ENCODE data around the gene RNF115. TPM values are rescaled to one million over a fixed set of nuclear protein-coding genes. Genes with fewer than 3 reads are reported as not detected.
"Not testable (repeated sequence)": the region's sequence is repeated elsewhere in the genome, so short reads cannot be mapped to it uniquely, and the experiment has no call there.

The RNF115 gene
- total RNA-seq, 2 experiments from 2014 or later: 15.1 to 15.5 TPM

- Mint-ChIP-seq H3K27ac (no peak overlapping the region), H3K36me3 (ENCODE audit: low read depth) (peaks cover 21% of the 10 kb centered on the region)
Observed at GRCh38 chr1:145849356-145850160, 25.7 kb upstream of the RNF115 start.

GRCh38 chr1:145847827-145848226, 23.9 kb upstream of the RNF115 start:
- POLR2A ChIA-PET: interaction anchor here (0.9 to 1.5 kb wide), 2 partner anchors 11 to 80 kb away, joined by 3 to 10 read pairs; partner anchors contain the start of genes PIAS3 and RBM8A
- peaks cover 15% of the 10 kb centered on the region for H3K36me3 Mint-ChIP-seq (ENCODE audit: low read depth)
- CTCF ChIA-PET: interaction anchor here (0.7 to 11.7 kb wide), 17 partner anchors 13 to 188 kb away, joined by 3 to 271 read pairs (median 46); partner anchors contain the start of genes ANKRD34A, ANKRD35, ITGA10 and PIAS3
- H3K9me3 Mint-ChIP-seq (ENCODE audit: insufficient read depth): no peaks in the 10 kb centered on the region
- H3K4me3 Mint-ChIP-seq: no peak overlapping the region
- no peak overlapping the region for H3K27ac Mint-ChIP-seq
- DNase-seq (no peak), ATAC-seq (no peak)
- peaks cover 7% of the 10 kb centered on the region for H3K4me1 Mint-ChIP-seq (ENCODE audit: low read depth)
- no peaks in the 10 kb centered on the region for H3K27me3 Mint-ChIP-seq (ENCODE audit: low read depth)

More at GRCh38 chr1:145849356-145850160, 25.7 kb upstream of the RNF115 start:
- Mint-ChIP-seq H3K4me1 (ENCODE audit: low read depth) (peaks cover 7% of the 10 kb centered on the region), H3K27me3 (ENCODE audit: low read depth) (no peaks in the 10 kb centered on the region), H3K9me3 (ENCODE audit: insufficient read depth) (no peaks in the 10 kb centered on the region), H3K4me3 (no peak overlapping the region)
- CTCF ChIA-PET: interaction anchor here (0.9 to 11.7 kb wide), 10 partner anchors 11 to 168 kb away, joined by 3 to 271 read pairs (median 6); partner anchors contain the start of genes ANKRD34A, ANKRD35, PIAS3 and POLR3C
- POLR2A ChIA-PET: interaction anchor here (0.7 kb wide), 1 partner anchor 9 kb away, joined by 3 read pairs; no protein-coding TSS in a partner anchor
- DNase-seq: no peak
- ATAC-seq: no peak

DNA sequence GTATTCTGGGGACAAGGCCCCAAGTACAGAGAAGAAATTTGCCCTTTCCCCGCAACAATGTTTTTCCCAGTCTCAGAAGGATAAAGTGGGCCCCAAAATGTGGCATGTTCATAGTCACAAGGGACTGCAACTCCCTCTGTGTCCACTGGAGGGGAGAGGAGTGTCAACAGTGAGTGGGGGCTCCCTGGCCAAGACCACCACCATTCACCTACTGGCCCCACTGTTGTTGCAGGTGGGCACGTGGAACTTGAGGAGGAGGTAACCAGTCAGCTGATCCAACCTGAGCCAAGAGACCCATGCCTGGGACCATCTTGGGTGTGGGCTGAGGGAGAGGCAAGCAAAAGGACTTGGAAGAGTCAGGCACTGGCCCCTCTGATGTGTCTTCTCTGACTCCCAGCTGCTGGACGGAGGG, 22.3 kb upstream of the RNF115 start:
- peak overlapping the region; percentile 72 for H3K27ac Mint-ChIP-seq
- H3K4me3 Mint-ChIP-seq: no peak overlapping the region
- CTCF ChIA-PET: interaction anchor here (0.6 to 11.7 kb wide), 34 partner anchors 14 to 190 kb away, joined by 3 to 271 read pairs (median 16); partner anchors contain the start of genes ANKRD34A, ANKRD35, HJV and ITGA10
- H3K36me3 Mint-ChIP-seq (ENCODE audit: low read depth): peaks cover 26% of the 10 kb centered on the region
- no peaks in the 10 kb centered on the region for H3K27me3 Mint-ChIP-seq (ENCODE audit: low read depth)
- peaks cover 7% of the 10 kb centered on the region for H3K4me1 Mint-ChIP-seq (ENCODE audit: low read depth)
- ATAC-seq (peak; percentile 48), DNase-seq (peak; percentile 57)
- no peaks in the 10 kb centered on the region for H3K9me3 Mint-ChIP-seq (ENCODE audit: insufficient read depth)
- POLR2A ChIA-PET: interaction anchor here (1.0 to 3.4 kb wide), 8 partner anchors 12 to 190 kb away, joined by 3 to 38 read pairs (median 6); partner anchors contain the start of genes ANKRD34A, ITGA10, PIAS3 and POLR3GL

- H3K27ac Mint-ChIP-seq: peak within 1 kb of the TSS; percentile 72
- ATAC-seq: peak; percentile 88
- peak; percentile 85 for DNase-seq
- no peaks in the 10 kb centered on the region for H3K9me3 Mint-ChIP-seq (ENCODE audit: insufficient read depth)
- H3K36me3 Mint-ChIP-seq (ENCODE audit: low read depth): peaks cover 27% of the 10 kb centered on the region
- H3K4me1 Mint-ChIP-seq (ENCODE audit: low read depth): peaks cover 7% of the 10 kb centered on the region
- ChIA-PET CTCF (interaction anchor here (0.6 to 11.7 kb wide), 60 partner anchors 14 to 200 kb away, joined by 3 to 271 read pairs (median 6); partner anchors contain the start of genes ANKRD34A, ANKRD35, HJV and ITGA10), POLR2A (interaction anchor here (0.7 to 3.4 kb wide), 13 partner anchors 11 to 190 kb away, joined by 3 to 38 read pairs (median 5); partner anchors contain the start of genes ANKRD34A, ITGA10, PEX11B and PIAS3)
- H3K4me3 Mint-ChIP-seq: no peak within 1 kb of the TSS
- H3K27me3 Mint-ChIP-seq (ENCODE audit: low read depth): no peaks in the 10 kb centered on the region
Observed at GRCh38 chr1:145845514-145846161, 21.7 kb upstream of the RNF115 start, which contains the start of gene NUDT17. Gene NUDT17, plus strand, starts transcription at chr1:145845630. Its CDS starts 11 bp downstream, at chr1:145845641.

GRCh38 chr1:145845144-145845513, 21.2 kb upstream of the RNF115 start:
- peaks cover 7% of the 10 kb centered on the region for H3K4me1 Mint-ChIP-seq (ENCODE audit: low read depth)
- peak; percentile 40 for ATAC-seq
- no peak overlapping the region for H3K27ac Mint-ChIP-seq
- DNase-seq: no peak
- ChIA-PET POLR2A (interaction anchor here (0.7 to 3.4 kb wide), 11 partner anchors 11 to 133 kb away, joined by 3 to 38 read pairs (median 5); partner anchors contain the start of genes ANKRD34A, ITGA10, PEX11B and PIAS3), CTCF (interaction anchor here (0.6 to 11.7 kb wide), 62 partner anchors 14 to 201 kb away, joined by 3 to 271 read pairs (median 6); partner anchors contain the start of genes ANKRD34A, ANKRD35, HJV and ITGA10)
- no peaks in the 10 kb centered on the region for H3K27me3 Mint-ChIP-seq (ENCODE audit: low read depth)
- H3K9me3 Mint-ChIP-seq (ENCODE audit: insufficient read depth): no peaks in the 10 kb centered on the region
- no peak overlapping the region for H3K4me3 Mint-ChIP-seq
- peaks cover 25% of the 10 kb centered on the region for H3K36me3 Mint-ChIP-seq (ENCODE audit: low read depth)

DNA sequence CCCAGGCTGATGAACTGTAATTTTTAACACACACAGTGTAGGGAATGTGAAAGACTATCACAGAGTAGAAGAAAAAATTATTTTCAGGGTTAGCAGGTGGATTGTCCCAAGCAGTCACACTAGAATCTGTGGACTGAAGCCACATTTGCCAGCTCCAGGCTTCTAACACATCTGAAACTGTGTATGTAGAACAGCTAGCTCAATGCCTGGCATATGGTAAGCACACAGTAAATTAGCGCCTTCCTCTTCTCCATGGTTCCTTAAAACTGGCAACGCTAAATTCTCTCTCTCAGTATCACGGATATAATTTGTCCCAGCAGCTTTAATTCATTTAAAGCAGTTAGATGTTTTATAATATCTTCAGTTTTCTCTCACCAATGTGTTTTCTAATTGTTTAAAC, 19.1 kb upstream of the RNF115 start:
- POLR2A ChIA-PET: interaction anchor here (1.0 kb wide), 1 partner anchor 17 kb away, joined by 4 read pairs; no protein-coding TSS in a partner anchor
- peaks cover 29% of the 10 kb centered on the region for H3K36me3 Mint-ChIP-seq (ENCODE audit: low read depth)
- CTCF ChIA-PET: interaction anchor here (1.3 to 11.7 kb wide), 5 partner anchors 12 to 173 kb away, joined by 4 to 271 read pairs (median 76); partner anchors contain the start of genes ANKRD34A, PIAS3, POLR3C and POLR3GL
- no peaks in the 10 kb centered on the region for H3K27me3 Mint-ChIP-seq (ENCODE audit: low read depth)
- H3K4me1 Mint-ChIP-seq (ENCODE audit: low read depth): peaks cover 7% of the 10 kb centered on the region
- ATAC-seq (no peak), DNase-seq (no peak)
- no peak overlapping the region for H3K27ac Mint-ChIP-seq
- H3K9me3 Mint-ChIP-seq (ENCODE audit: insufficient read depth): no peaks in the 10 kb centered on the region
- no peak overlapping the region for H3K4me3 Mint-ChIP-seq

GRCh38 chr1:145837656-145838055, 13.8 kb upstream of the RNF115 start:
- CTCF ChIA-PET: interaction anchor here (16.3 kb wide), 1 partner anchor 6 kb away, joined by 214 read pairs; the partner anchor contains the start of gene NUDT17
- no peak for ATAC-seq
- Mint-ChIP-seq H3K36me3 (ENCODE audit: low read depth) (peaks cover 58% of the 10 kb centered on the region), H3K27me3 (ENCODE audit: low read depth) (no peaks in the 10 kb centered on the region), H3K4me1 (ENCODE audit: low read depth) (no peaks in the 10 kb centered on the region), H3K9me3 (ENCODE audit: insufficient read depth) (no peaks in the 10 kb centered on the region), H3K4me3 (no peak overlapping the region), H3K27ac (no peak overlapping the region)
- POLR2A ChIA-PET: no interaction called here
- no peak for DNase-seq

DNA sequence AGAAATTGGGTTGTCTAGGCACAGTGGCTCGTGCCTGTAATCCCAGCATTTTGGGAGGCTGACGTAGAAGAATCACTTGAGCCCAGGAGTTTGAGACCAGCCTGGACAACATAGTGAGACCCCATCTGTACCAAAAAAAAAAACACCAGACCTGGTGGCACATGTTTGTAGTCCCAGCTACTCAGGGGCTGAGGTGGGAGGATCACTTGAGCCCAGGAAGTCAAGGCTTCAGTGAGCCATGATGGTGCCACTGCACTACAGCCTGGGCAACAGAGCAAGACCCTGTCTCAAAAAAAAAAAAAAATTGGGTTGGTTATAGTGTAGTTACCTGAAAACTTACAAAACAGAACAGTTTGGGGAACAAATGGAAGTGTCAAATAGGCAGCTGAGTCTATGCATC, 6.9 kb upstream of the RNF115 start:
- H3K4me3 Mint-ChIP-seq, POLR2A ChIA-PET, H3K27ac Mint-ChIP-seq: not testable (repeated sequence)

DNA sequence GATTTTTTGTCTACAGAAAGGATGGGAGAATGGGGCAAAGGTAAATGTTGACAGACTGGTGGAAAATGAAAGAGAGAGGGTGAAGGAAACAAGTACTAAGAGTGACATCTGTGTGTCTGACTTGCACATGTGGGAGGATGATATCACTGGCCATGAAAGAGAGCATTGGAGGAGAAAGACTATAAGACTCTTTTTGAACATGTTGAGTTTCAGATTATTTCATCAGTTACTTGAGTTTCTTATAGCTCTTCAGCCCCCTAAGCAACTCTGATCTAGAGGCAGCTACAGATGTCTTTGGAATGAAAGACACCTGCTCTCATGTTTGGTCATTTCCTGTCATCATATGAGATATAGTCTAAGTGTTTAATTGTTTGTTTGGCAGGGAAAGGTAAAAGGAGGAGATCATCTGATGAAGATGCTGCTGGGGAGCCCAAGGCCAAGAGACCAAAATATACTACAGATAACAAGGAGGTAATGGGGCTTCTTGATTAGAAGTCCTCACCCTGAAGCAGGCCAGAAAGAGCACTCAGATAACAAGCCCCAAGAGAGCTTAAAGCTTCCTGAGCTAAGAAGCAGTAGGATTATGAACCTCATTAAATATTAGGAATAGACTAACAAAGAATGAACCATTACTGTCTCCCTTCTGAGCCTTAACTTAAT, 4.6 kb upstream of the RNF115 start:
- Mint-ChIP-seq H3K27me3 (ENCODE audit: low read depth) (no peaks in the 10 kb centered on the region), H3K4me3 (no peak overlapping the region), H3K36me3 (ENCODE audit: low read depth) (peaks cover 72% of the 10 kb centered on the region), H3K4me1 (ENCODE audit: low read depth) (peaks cover 30% of the 10 kb centered on the region), H3K9me3 (ENCODE audit: insufficient read depth) (no peaks in the 10 kb centered on the region), H3K27ac (peak overlapping the region; percentile 14)
- CTCF ChIA-PET: interaction anchor here (0.9 to 16.3 kb wide), 4 partner anchors 16 to 149 kb away, joined by 3 to 214 read pairs (median 3); partner anchors contain the start of gene NUDT17
- POLR2A ChIA-PET: interaction anchor here (1.1 kb wide), 1 partner anchor 50 kb away, joined by 3 read pairs; no protein-coding TSS in a partner anchor
- DNase-seq: no peak
- ATAC-seq: no peak

More for the DNA sequence above, 6.9 kb upstream of the RNF115 start:
- not testable (repeated sequence) for H3K27me3 Mint-ChIP-seq (ENCODE audit: low read depth); ATAC-seq; H3K9me3 Mint-ChIP-seq (ENCODE audit: insufficient read depth); DNase-seq
- CTCF ChIA-PET: interaction anchor here (16.3 kb wide), 1 partner anchor 13 kb away, joined by 214 read pairs; the partner anchor contains the start of gene NUDT17
- Mint-ChIP-seq H3K4me1 (ENCODE audit: low read depth) (peaks cover 20% of the 10 kb centered on the region), H3K36me3 (ENCODE audit: low read depth) (peaks cover 67% of the 10 kb centered on the region)

DNA sequence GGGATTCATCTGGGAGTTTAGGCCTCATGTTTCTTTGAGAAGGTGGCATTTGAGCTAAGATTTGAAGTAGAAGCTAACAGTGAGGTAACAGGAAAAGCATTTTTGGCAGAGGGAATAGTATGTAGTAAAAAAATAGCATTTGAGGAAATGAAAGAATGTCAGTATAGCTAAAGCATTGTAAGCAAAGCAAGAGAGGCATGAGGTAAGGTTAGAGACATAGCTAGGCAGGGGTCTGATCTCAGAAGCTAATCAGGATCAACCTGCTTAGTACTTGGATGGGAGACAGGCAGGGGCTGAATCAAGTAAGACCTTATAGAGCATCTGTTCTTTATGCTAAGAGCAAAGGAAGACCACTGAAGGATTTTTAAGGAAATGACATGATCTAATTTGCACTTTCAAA, 4.1 kb upstream of the RNF115 start:
- DNase-seq: no peak
- Mint-ChIP-seq H3K9me3 (ENCODE audit: insufficient read depth) (no peaks in the 10 kb centered on the region), H3K27me3 (ENCODE audit: low read depth) (no peaks in the 10 kb centered on the region), H3K4me1 (ENCODE audit: low read depth) (peaks cover 30% of the 10 kb centered on the region), H3K4me3 (no peak overlapping the region), H3K36me3 (ENCODE audit: low read depth) (peaks cover 66% of the 10 kb centered on the region), H3K27ac (peak overlapping the region; percentile 14)
- POLR2A ChIA-PET: interaction anchor here (1.1 kb wide), 1 partner anchor 51 kb away, joined by 3 read pairs; no protein-coding TSS in a partner anchor
- CTCF ChIA-PET: interaction anchor here (0.9 to 16.3 kb wide), 5 partner anchors 16 to 149 kb away, joined by 3 to 214 read pairs (median 3); partner anchors contain the start of gene NUDT17
- ATAC-seq: no peak
